Retinal pigment epithelial cell (primary cell): ENCODE measurements around the gene OR10K2.
"Not testable (repeated sequence)": the region's sequence is repeated elsewhere in the genome, so short reads cannot be mapped to it uniquely, and the experiment has no call there.

Source experiments
- DNase-seq: peaks from one replicate; pipeline ENCODE4 v3.0.0-alpha.2; 2010; ENCODE audit warnings: low read depth
- H3K4me3 ChIP-seq: 2 replicates; pipeline ENCODE4 v1.5.1; 2011; ENCODE audit warnings: mild to moderate bottlenecking, low read length, control low read depth, moderate library complexity
- TF ChIP-seq, protein P1 (sequence below): conservative IDR thresholded peaks from 2 replicates; pipeline ENCODE4 v1.5.1; 2011; ENCODE audit warnings: low read depth, low read length, control low read depth, inconsistent platforms

OR10K2 gene

DNA sequence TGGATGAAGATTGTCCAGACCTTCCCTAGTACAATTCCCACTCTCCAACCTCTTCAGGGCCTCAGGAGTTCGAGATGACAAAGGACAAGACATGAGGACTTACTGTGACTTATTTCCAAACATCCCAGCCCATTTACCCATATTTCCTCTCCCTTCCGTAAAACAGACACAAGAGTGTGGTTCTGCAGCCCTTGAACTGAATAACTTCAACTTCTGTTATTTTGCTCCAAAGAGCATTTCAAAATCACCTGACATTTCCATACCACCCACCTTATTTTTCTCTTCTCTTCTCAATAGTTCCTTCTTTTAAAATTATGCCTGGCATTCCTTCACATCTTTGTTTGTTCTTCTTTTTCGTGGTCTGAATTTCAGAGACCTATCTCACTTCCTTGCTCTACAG is 8.7 kb upstream of the OR10K2 start:
- no peak overlapping the region for H3K4me3 ChIP-seq
- no peak for DNase-seq
- TF ChIP-seq, protein P1, sequence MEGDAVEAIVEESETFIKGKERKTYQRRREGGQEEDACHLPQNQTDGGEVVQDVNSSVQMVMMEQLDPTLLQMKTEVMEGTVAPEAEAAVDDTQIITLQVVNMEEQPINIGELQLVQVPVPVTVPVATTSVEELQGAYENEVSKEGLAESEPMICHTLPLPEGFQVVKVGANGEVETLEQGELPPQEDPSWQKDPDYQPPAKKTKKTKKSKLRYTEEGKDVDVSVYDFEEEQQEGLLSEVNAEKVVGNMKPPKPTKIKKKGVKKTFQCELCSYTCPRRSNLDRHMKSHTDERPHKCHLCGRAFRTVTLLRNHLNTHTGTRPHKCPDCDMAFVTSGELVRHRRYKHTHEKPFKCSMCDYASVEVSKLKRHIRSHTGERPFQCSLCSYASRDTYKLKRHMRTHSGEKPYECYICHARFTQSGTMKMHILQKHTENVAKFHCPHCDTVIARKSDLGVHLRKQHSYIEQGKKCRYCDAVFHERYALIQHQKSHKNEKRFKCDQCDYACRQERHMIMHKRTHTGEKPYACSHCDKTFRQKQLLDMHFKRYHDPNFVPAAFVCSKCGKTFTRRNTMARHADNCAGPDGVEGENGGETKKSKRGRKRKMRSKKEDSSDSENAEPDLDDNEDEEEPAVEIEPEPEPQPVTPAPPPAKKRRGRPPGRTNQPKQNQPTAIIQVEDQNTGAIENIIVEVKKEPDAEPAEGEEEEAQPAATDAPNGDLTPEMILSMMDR: no peak

DNA sequence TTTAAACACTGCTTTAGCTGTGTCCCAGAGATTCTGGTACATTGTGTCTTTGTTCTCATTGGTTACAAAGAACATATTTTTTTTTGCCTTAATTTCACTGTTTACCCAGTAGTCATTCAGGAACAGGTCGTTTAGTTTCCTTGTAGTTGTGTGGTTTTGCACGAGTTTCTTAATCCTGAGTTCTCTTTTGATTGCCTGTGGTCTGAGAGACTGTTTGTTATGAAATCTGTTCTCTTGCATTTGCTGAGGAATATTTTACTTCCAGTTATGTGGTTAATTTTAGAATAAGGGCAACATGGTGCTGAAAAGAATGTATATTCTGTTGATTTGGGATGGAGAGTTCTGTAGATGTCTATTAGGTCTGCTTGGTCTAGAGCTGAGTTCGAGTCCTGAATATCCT is 4.1 kb upstream of the OR10K2 start:
- H3K4me3 ChIP-seq, DNase-seq: not testable (repeated sequence)

DNA sequence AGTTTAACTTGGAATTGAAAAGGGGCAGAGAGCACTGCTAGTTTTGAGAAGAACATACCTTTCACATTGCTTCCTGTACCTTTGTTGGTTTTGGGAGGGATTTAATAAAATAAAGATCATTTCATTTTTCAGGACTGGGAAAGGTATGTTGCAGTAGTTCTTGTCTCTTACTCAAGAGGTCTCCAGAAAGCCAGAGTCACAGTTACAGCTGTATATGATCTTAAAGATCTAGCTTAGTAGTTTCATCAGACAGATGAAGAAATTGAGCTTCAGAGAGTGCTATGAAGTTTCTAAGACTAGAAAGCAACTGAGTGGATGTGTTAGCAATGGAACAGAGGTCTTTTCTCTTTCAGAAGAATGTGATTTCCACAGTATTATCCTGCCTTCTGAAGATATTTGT is 1.0 kb downstream of the OR10K2 start:
- H3K4me3 ChIP-seq: no peak overlapping the region
- TF ChIP-seq, protein P1: no peak
- DNase-seq: no peak

DNA sequence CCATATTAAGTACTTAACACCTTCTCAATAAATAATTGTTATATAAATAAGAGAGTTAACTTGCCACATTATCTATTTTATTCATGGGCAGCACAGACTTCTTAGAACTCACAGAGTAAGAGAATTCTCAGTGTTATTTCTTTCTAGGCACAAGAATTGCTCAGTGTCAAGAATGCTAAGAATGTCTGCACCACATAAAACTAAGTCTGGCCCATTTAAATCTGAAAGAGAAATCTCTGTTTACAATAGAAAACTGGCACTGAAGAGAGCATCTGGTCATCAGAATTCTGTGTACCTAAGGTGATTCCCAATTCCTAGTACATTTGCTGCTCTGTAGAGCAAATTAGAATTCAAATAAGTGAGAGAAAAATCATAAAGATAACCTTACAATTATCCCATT is 3.8 kb downstream of the OR10K2 start:
- DNase-seq: no peak
- TF ChIP-seq, protein P1: no peak

DNA sequence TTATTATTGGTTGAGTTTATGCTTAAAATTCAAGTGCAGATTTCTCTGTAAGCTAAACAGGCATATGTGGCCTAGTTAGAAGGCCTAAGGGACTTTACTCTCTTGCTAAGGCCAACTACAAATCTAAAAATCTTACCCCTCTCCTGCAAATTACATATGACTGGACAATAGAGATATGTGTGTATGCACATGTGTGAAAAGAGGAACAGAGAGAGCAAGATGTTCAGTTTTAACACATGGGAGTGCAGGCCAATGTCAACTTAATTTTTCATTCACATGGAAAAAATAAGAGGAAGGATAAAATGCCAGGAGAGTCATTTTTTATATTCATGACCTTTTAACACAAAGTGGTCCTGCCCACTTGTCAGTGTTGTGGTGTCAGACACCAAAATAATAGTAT is 8.5 kb downstream of the OR10K2 start:
- no peak for DNase-seq

More for the DNA sequence above, 3.8 kb downstream of the OR10K2 start:
- H3K4me3 ChIP-seq: no peak overlapping the region

DNA sequence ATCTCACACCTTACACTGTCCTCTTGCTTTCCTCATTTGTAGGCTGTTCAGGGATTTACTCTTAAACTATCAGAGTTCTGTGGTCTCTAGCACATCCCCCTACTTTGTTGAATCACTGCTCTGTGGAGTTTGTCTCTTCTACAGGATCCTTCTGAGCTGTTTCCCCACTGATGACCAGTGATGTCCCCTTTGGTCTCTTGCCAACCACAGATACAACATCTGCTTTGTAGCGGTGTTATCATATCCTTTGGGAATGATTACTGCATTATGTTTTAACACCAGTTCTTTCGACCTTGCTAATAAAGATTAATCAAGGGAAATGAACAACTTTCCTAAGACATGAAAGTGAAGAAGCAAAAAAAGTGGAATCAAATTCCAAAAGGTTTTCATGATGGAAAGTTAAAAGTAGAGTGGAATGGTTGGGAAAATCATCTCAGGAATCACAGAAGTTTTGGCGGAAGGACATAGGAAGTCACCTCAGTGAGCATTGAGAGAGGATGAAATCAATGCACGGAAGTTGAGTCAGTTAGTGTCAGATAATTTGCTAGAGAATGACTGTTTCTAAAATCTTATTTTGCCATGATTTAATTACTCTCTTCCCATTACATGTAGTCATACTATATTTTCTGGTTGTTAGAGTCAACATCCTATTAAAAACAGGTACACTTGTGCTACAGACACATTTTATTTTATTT is 11.2 kb downstream of the OR10K2 start:
- no peak for DNase-seq
- no peak overlapping the region for H3K4me3 ChIP-seq

More for the DNA sequence above, 8.5 kb downstream of the OR10K2 start:
- H3K4me3 ChIP-seq: no peak overlapping the region
- TF ChIP-seq, protein P1: no peak

DNA sequence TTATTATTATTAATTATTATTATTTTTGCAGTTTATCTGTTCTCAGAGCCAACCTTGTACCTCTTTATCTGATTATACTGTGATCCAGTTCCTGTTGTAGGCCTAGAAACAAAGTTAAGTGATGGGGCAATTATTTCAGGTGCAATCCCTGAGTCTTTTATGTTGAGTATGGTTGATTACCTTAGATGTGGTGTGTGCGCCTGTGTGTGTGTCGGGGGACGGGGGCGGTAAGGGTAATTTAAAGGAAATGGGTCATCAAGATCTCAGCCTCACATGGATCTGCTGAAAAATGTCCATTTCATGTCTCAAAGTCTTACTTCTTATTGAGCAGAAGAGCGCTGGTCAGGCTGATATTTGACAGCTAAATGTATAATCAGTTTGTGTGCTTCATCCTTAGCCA is 18.9 kb downstream of the OR10K2 start:
- H3K4me3 ChIP-seq: no peak overlapping the region
- no peak for DNase-seq
- TF ChIP-seq, protein P1: no peak

More for the DNA sequence above, 11.2 kb downstream of the OR10K2 start:
- TF ChIP-seq, protein P1: no peak
